Measurements from ENCODE around the gene ASPA.
"Not testable (repeated sequence)": the region's sequence is repeated elsewhere in the genome, so short reads cannot be mapped to it uniquely, and the experiment has no call there.

Gene ASPA

GRCh38 chr17:3475812-3476610, at the start of gene ASPA:
Gene ASPA, plus strand, starts transcription at chr17:3475997. Its CDS starts 163 bp downstream, at chr17:3476160.
- DNase-seq (ENCODE audit: low read depth in 2 of 2), result no peak

- DNase-seq (ENCODE audit: low read depth in 2 of 2), result not testable (repeated sequence)
Observed at GRCh38 chr17:3433215-3433614, 42.6 kb upstream of the ASPA start.

GRCh38 chr17:3433741-3434140, 42.1 kb upstream of the ASPA start, which contains the start of gene OR1E2:
Gene OR1E2, minus strand, starts transcription at chr17:3433841. Its CDS starts 0 bp downstream, at chr17:3433841.
- no peak for DNase-seq (ENCODE audit: low read depth in 2 of 2)

DNA sequence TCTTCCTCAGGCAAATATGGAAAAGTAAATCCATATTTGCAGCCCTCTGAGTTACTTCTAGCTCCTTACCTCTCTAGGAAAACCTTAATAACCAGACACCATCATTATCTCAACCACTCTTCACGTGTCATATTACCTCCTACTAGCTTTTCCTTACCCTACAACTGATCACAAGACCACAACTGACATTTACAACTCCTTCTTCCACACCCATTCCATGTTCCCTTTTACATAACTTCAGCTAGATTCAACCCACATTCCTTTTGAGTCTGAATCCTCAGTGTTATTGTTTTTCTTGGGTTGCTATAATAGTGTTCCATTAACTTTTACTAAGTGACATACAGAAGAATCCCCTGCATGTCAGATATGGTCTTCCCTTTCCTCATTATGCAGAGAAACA, 37.4 kb upstream of the ASPA start:
- no peak for DNase-seq (ENCODE audit: low read depth in 2 of 2)

GRCh38 chr17:3440451-3440850, 35.3 kb upstream of the ASPA start:
- no peak for DNase-seq (ENCODE audit: low read depth in 2 of 2)

DNA sequence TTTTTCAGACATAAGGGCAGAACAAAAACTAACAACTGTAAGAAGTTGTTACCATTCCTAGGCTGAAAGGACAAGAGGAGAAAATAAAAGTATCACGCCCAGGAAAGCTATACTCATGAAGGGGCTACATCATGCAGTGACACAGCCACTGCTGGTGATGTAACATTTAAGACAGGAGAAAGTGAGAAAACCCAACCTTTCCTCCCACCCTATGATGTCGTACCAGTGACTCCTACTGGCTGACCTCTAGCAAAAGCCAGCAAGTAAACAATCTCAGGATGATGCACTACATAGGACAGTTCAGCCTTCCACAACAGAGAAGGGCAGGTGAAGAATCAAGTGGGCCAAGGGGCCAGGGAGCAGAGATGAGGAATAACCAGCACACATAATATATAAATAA, 28.2 kb upstream of the ASPA start:
- DNase-seq (ENCODE audit: low read depth in 2 of 2), result no peak

DNA sequence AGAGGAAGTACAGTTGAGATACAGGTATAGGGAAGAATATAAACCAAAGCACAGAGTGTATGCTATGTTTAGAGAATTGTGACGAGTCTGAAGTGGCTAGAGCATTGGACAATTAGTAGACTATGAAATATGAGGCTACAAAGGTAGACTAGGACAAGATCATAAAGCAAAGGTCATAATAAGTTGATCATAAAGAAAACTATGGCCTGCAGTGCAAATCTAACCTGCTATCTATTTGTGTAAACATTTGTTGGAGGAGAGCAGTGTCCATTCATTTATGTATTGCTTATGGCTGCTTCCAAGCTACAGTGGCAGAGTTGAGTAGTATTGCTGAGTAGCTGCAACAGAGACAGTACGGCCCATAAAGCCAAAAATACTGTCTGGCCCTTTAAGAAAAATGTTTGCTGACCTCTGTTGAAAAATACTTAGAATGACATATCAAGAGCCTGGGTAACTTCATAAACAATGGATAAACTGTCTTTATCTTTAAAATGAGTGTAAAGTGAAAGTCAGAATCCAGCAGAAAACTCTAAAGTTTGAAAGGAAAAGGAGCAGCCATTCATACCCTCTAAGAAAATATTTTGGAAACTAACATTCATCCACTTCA, 27.6 kb upstream of the ASPA start:
- DNase-seq (ENCODE audit: low read depth in 2 of 2), result no peak

GRCh38 chr17:3466355-3466754, 9.4 kb upstream of the ASPA start:
- not testable (repeated sequence) for DNase-seq (ENCODE audit: low read depth in 2 of 2)

DNA sequence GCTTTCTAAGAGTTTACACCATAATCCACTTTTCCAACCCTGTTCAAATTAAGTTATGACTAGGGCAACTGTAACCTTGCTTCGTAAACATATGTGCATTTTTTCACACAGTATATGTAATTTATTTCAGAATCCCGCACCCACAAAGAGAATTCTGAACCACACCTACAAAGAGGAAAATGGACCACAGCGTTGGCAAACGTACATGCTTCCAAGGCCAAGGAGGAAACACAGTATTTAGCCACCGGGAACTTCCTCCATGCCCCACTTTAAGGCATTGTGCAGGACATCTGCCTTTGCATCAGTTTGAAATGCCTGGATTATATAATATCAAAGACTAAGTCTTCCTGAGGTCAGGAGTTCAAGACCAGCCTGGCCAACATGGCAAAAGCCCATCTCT, 6.3 kb upstream of the ASPA start:
- DNase-seq (ENCODE audit: low read depth in 2 of 2), result no peak

- DNase-seq (ENCODE audit: low read depth in 2 of 2), result no peak
Observed at GRCh38 chr17:3471599-3471998, 4.2 kb upstream of the ASPA start, which contains the start of gene SPATA22. Gene SPATA22, minus strand, starts transcription at chr17:3471819. Its CDS starts 2,494 bp downstream, at chr17:3469325.

DNA sequence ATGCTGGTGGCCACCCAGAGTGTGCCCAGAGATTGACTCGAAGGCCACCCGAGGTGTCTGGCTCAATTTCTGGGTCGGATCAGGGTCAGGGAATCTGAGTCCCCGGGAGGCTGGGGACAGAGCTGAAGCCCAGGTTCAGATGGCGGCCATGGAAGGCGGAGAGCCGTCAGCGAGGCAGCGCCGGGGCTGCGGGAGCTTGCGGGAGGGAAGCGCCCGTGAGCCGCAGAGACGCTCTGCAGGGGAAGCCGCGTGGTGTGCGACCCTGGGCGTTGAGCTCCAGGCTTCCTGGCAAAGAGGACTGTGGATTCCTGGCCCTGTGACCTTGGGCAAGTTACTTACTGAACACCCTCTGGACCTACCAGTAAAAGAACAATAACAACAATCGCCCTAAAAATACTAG, 3.7 kb upstream of the ASPA start:
- no peak for DNase-seq (ENCODE audit: low read depth in 2 of 2)

DNA sequence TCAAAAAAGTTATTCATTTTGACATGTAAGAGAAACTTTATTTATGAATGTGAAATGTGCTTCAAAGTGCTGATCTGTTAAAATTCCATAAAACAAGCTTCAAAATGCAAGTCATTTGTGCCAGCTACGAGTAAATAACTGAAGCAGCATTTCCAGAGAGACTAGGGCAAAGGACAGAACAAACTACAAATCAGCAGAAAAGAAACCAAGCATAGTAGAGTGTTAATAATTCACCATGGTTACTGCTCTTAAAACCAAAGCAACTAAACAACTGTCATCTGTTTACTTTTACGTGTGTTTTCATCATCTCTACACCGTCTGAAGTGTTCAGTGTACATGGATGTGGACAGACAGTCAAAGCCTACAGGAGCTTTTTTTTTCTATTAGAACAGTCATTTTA, 1.6 kb upstream of the ASPA start:
- DNase-seq (ENCODE audit: low read depth in 2 of 2), result no peak

DNA sequence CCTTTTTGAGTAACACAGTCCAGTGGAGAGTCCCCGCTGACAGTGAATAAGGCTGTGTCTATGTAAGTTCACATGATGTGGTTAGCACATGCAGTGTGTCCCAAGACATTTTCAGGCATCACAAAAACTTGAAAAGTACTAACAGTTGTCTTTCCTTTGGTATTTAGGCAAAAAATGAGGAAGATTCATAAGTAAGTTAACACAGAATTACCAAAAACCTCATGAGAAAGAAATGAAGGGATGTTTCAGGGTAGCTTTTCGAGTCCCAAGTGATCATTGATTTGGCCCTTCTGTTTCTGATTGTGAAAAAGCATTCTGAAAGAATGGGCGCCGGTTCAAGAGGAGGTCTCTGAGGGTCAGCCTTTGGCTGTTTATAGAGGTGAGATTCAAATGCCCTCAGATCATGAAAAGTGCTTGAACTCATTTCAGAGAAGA, 529 bp upstream of the ASPA start:
- no peak for DNase-seq (ENCODE audit: low read depth in 2 of 2)

GRCh38 chr17:3479988-3480387, 4.2 kb downstream of the ASPA start:
- DNase-seq (ENCODE audit: low read depth in 2 of 2), result no peak

DNA sequence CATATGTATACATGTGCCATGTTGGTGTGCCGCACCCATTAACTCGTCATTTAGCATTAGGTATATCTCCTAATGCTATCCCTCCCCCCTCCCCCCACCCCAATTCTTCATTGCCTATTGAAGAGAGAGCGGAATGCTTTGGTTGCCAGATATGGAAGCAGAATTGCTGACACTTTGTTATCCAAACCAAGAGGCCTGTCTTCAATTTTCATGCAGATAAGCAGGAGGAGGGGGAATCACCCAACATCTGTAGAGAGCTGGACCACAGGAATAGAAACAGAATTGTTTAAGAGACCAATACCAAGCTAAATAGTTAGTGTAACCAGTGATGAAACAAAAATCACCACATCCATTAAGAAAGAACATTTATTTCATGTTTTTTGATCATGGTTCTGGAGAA, 7.1 kb downstream of the ASPA start:
- DNase-seq (ENCODE audit: low read depth in 2 of 2), result no peak

DNA sequence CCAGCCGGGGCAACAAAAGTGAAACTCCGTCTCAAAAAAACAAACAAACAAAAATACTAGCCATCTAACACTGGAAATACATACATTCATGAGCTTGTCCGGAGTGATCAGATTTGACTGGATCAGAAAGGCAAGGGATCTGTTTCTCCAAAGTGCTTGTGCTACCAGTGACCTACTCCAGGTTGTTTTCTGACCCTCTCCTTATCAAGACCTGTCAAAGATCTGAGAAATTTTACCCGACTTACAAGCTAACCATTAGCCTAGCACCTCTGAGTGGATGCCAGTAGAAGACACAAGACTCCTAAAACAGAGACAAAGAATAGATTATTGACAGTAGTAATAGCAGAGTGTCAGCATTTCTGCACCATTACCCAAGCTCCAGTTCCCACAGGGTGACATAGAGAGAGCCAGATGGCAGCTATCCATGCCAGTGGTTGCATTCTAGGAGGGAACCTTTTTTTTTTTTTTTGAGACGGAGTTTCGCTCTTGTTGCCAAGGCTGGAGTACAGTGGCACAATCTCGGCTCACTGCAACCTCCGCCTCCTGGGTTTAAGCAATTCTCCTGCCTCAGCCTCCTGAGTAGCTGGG, 9.8 kb downstream of the ASPA start:
- DNase-seq (ENCODE audit: low read depth in 2 of 2), result no peak

DNA sequence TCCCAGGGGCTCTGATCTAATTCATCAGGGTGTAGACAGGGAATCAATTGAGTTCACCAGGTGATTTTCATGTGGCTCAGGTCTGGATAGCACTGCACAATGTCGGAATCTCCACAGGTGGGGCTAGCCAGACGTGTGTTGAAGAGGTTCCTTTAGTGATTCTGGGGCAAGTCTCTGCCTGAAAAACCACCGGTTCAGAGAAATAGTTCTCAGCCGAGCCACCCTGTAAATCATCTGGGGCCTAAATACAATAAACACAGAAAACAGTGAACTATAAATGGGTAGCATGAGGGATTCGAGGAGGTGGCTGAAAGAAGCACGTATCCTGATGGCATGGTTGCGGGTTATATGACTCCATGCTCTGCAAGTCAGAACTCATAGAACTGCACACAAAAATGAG, 21.3 kb downstream of the ASPA start:
- no peak for DNase-seq (ENCODE audit: low read depth in 2 of 2)

DNA sequence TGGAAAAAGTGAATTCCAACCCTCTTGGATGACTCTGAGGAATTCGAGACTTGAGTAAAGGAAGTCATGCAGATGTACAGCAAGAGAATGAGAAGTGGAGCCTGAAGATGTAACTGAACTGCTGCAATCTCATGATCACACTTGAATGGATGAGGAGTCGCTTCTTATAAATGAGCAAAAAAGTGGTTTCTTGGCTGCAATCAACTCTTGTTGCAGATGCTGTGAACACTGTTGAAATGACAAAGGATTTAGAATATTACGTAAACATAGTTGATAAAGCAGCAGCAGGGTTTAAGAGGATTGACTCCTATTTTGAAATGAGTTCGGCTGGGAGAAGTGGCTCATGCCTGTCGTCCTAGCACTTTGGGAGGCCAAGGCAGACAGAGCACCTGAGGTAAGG, 25.5 kb downstream of the ASPA start:
- no peak for DNase-seq (ENCODE audit: low read depth in 2 of 2)

DNA sequence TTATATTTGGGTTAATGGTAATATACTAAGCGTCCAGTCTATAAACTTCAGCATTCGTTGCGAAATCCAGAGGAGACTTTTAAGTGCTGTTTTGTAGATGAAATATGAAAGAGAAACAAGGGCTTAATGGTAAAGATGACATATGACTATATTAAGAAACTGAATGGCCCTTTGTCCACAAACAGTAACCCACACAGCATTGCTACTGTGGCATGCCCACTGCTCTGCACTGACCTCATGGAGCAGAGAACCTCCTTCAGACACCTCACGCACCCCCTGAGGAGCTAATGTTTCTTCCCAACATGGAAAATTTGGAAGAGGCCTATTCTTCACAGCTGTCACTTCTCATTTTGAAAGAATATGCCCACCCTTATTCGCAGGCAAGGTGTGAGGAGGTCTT, 26.7 kb downstream of the ASPA start:
- DNase-seq (ENCODE audit: low read depth in 2 of 2), result no peak

DNA sequence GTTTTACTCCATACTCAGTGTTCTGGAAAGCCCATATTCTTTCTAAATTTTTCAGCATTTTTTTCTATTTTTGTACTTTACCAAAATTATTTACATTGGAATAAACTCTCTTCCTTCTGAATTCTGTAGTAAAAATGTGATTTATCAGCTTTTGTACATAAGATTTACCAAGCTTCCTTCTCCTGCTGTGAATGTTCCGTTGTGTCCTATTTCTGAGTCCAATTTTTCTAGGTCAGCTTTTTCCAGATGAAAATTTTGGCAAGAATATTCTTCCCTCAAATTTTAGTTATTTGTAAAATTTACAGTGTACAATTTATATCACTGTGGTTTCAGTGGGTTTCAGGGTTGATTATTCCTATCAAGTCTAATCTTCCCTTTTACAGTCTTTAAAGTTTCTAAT, 27.5 kb downstream of the ASPA start:
- DNase-seq (ENCODE audit: low read depth in 2 of 2), result no peak

DNA sequence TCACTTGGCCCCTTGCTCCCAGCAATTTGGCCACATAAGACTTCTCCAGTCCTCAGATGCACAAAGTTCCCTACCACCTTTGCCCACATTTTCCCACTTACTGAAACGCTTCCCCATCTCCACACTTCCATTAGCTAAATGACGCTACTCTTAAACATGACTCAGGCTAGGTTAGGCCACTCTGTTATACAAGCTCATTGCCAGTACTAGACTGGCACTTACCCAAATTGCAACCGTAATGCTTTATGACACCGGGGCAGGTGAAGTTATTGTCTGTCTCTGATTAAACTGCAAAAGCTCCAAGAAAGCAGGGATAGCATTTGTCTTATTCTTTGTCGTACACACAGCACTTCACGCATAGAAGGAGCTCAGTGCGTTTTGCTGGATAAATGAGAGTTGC, 29.2 kb downstream of the ASPA start:
- DNase-seq (ENCODE audit: low read depth in 2 of 2), result no peak

DNA sequence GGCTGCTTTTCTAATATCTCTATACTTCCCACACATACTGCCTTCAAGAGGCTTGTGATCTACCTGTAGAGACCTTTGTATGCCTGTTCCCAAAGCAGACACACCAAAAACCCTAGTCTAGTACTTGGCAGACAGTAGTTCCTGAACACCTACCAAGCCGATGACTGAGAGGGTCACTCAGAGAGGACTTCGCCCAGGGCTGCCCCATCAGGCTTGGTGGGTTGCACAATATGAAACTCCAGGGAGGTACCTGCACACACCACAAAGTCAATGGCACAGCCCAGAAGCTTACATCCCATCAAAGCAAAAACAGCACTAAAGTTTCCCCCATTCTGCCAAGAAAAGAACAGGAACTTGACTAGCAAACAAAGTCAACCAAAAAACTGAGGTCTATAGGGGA, 30.3 kb downstream of the ASPA start:
- no peak for DNase-seq (ENCODE audit: low read depth in 2 of 2)

DNA sequence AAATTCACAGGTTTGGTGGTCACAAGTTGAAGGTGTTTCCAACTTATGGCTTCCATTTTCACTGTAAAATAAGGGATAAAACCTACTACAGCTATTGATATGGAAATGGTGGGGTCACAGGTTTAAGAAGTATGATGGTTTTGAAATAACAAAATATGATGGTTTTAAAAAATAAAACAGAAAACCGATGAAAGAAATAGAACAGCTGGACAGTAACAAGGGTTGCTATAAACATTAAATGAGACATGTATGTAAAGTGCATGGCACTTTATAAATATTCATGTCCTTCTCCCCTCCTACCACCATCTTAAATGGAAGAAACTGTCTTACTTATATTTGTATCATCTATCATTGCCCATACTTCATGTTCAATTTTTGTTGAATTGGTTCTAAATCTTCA, 31.3 kb downstream of the ASPA start:
- no peak for DNase-seq (ENCODE audit: low read depth in 2 of 2)
